Lung (tissue), 12 donors: ENCODE results near the gene CCDC68. TPM values are rescaled to one million over a fixed set of nuclear protein-coding genes. Genes with fewer than 3 reads are reported as not detected.
A peak's percentile ranks its signal among the peaks of the same experiment; 100 is the strongest.

Experiments used
- ATAC-seq: fragments of 200-7000 bp; cut with Tn5 transposase; one replicate; pipeline ENCODE4 v1.9.1; 2020; ENCODE audit warnings: moderate number of reproducible peaks; ENCODE audit not compliant: insufficient read depth, low FRiP score
- DNase-seq, 3 donors: peaks; one replicate each; pipeline ENCODE4 v3.0.0-alpha.2; 2013 to 2017
- H3K27ac ChIP-seq, 2 donors: one replicate each; pipeline ENCODE4 v1.5.1; 2013; ENCODE audit warnings: mild to moderate bottlenecking in 2 of 2, moderate library complexity in 2 of 2, control low read depth in 1 of 2, inconsistent platforms in 1 of 2, low read depth in 1 of 2, low read length in 1 of 2
- H3K27me3 ChIP-seq, 3 donors: one replicate each; pipeline ENCODE4 v1.5.1; 2013; ENCODE audit warnings: low read length in 2 of 3; ENCODE audit not compliant: control insufficient read depth in 3 of 3, insufficient read depth in 3 of 3
- H3K36me3 ChIP-seq, 4 donors: one replicate each; pipeline ENCODE4 v1.5.1; 2013; ENCODE audit warnings: low read length in 4 of 4, mild to moderate bottlenecking in 1 of 4, moderate library complexity in 1 of 4; ENCODE audit not compliant: control insufficient read depth in 4 of 4, insufficient read depth in 4 of 4
- H3K4me1 ChIP-seq, 5 donors: one replicate each; pipeline ENCODE4 v1.5.1; 2013; ENCODE audit warnings: low read length in 5 of 5, mild to moderate bottlenecking in 2 of 5, moderate library complexity in 1 of 5; ENCODE audit not compliant: control insufficient read depth in 5 of 5, insufficient read depth in 5 of 5
- H3K4me3 ChIP-seq: one replicate; pipeline ENCODE4 v1.5.1; 2013; ENCODE audit warnings: mild to moderate bottlenecking, control low read depth, moderate library complexity
- H3K9ac ChIP-seq, 2 donors: one replicate each; pipeline ENCODE4 v1.5.1; 2013; ENCODE audit warnings: low read length in 2 of 2, control low read depth in 1 of 2; ENCODE audit not compliant: insufficient read depth in 1 of 2
- H3K9me3 ChIP-seq, 4 donors: one replicate each; pipeline ENCODE4 v1.5.1; 2013; ENCODE audit warnings: low read length in 3 of 4, mild to moderate bottlenecking in 1 of 4, moderate library complexity in 1 of 4; ENCODE audit not compliant: control insufficient read depth in 4 of 4, insufficient read depth in 3 of 4
- CTCF ChIP-seq: IDR thresholded peaks from 2 replicates; pipeline ENCODE4 v1.5.1; 2012; ENCODE audit warnings: mild to moderate bottlenecking; ENCODE audit errors: control extremely low read depth, extremely low read depth
- WGBS, 2 donors: extraction: QIAGEN DNeasy Blood & Tissue Kit; methylation state at CpG; one replicate each; pipeline ENCODE4 v1.1.7; 2013; 5-methylcytosine and 5-hydroxymethylcytosine counted together
- polyA plus RNA-seq, 2 donors: library from polyadenylated mRNA; stranded (reverse); fragments of 200-250 nt; gene quantifications; one replicate each; pipeline ENCODE4 v1.2.1, GENCODE V29; 2013
- total RNA-seq, 2 donors: library from RNA; depleted of rRNA in 1 of 2; stranded (reverse); fragments of >200 nt in 1 of 2; gene quantifications; one replicate each; pipeline ENCODE4 v1.2.1, GENCODE V29; 2014 to 2021
- donor health status: control.
- donor health status: control.
- donor health status: Bipolar disorder and iron deficiency.
- donor health status: healthy.
- donor health status: DM: yes; HTN: yes; CAD: no.

The CCDC68 gene
- total and polyA plus RNA-seq, 4 donors = 6.7 to 90.4 (median 10.1) TPM

GRCh38 chr18:54916507-54916906, 42.8 kb downstream of the CCDC68 start:
- Histone ChIP-seq H3K4me3 (no peak overlapping the region), H3K9me3 (no peaks in the 10 kb centered on the region), H3K9ac (no peak overlapping the region), H3K27ac (no peak overlapping the region), H3K36me3 (peaks cover 0 to 57% (median 33%) of the 10 kb centered on the region in 4 donors), H3K27me3 (no peaks in the 10 kb centered on the region), H3K4me1 (no peaks in the 10 kb centered on the region)
- ATAC-seq (no peak), DNase-seq (no peak)
- 95 to 96% methylated on average over 3 of the region's 3 CpGs for WGBS, 2 donors
- TF ChIP-seq CTCF = no peak

DNA sequence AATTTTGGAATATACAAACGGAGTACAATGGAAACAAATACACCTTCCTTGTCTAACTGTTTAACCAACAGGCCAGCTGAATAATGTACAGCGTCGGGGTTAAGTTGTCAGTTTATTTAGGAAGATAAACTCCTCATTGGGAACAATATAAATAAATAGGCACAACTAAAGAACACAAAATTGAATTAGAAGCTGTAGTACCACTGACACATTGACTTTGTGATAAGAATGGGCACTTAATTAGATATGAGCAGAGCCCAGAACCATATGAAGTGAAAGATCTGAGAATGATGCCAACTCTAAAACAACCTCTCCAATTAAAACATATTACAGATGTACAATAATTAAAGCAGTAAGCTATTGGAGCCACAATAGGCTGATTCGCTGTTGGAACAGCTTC, 44.4 kb downstream of the CCDC68 start:
- ATAC-seq (no peak), DNase-seq (peak in 2 of 3 donors; percentile 79 to 81)
- H3K27ac ChIP-seq = no peak overlapping the region

GRCh38 chr18:54911551-54911950, 47.7 kb downstream of the CCDC68 start:
- 86% methylated on average over 2 of the region's 2 CpGs for WGBS, 2 donors
- Histone ChIP-seq H3K27me3 (no peaks in the 10 kb centered on the region), H3K4me1 (peaks cover 0 to 4% (median 0%) of the 10 kb centered on the region in 5 donors), H3K4me3 (no peak overlapping the region), H3K36me3 (peaks cover 0 to 33% (median 21%) of the 10 kb centered on the region in 4 donors), H3K27ac (no peak overlapping the region), H3K9me3 (peaks cover 0 to 8% (median 0%) of the 10 kb centered on the region in 4 donors), H3K9ac (no peak overlapping the region)
- no peak for DNase-seq
- ATAC-seq = no peak
- TF ChIP-seq CTCF = no peak

More for the DNA sequence above, 44.4 kb downstream of the CCDC68 start:
- no peak for TF ChIP-seq CTCF
- peaks cover 0 to 2% (median 0%) of the 10 kb centered on the region in 5 donors for H3K4me1 ChIP-seq
- peaks cover 0 to 8% (median 0%) of the 10 kb centered on the region in 4 donors for H3K9me3 ChIP-seq
- H3K27me3 ChIP-seq = no peaks in the 10 kb centered on the region
- H3K4me3 ChIP-seq = no peak overlapping the region
- WGBS, 2 donors = 85 to 93% methylated on average over 4 of the region's 4 CpGs
- H3K9ac ChIP-seq = no peak overlapping the region
- H3K36me3 ChIP-seq = peaks cover 0 to 49% (median 34%) of the 10 kb centered on the region in 4 donors
